GM18517 (cell line): ENCODE measurements around the gene PRPF6.

Source experiments
- ATAC-seq: cut with Tn5 transposase; IDR thresholded peaks from one replicate; pipeline ENCODE4 v1.9.1; 2021; ENCODE audit warnings: mild to moderate bottlenecking, moderate library complexity; ENCODE audit not compliant: unreplicated experiment

Gene PRPF6

DNA sequence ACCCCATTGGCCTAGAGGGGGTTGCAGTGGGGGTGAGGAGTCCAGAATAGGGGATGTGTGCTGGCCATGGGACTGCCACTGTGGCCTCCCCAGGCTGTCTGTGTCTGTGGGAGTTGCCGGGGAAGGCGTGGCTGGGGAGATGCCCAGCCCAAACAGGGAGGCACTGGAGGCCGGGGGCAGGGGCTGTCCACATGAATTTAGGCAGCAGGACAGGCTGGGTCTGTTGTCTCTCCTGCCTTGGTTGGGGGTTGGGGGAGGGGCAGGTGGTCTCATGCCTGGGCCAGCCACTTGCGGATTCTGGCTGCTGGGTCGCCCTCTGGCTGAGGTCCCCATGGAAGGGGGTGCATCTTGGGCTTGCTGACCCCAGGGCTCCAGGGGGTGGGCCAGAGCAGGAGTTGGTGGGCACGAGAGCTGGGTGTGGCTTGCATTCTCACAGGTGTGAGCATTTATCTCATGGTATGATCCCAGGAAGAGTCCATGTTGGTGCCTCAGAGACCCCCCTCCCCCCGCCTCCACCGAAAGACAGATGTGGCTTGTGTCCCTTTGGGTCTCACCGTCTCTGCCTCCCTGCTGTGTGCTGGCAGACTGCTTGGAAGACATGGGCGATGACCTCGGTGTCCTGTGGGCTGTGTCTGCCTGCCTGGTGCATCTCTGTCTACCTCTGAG, 64.5 kb downstream of the PRPF6 start:
- ATAC-seq: no peak

- no peak for ATAC-seq
These were observed 66.1 kb downstream of the PRPF6 start for GRCh38 chr20:64047046-64047389.

- ATAC-seq: no peak
These were observed 67.1 kb downstream of the PRPF6 start for GRCh38 chr20:64047968-64048401.

- no peak for ATAC-seq
These were observed 67.6 kb downstream of the PRPF6 start for GRCh38 chr20:64048402-64049044.

DNA sequence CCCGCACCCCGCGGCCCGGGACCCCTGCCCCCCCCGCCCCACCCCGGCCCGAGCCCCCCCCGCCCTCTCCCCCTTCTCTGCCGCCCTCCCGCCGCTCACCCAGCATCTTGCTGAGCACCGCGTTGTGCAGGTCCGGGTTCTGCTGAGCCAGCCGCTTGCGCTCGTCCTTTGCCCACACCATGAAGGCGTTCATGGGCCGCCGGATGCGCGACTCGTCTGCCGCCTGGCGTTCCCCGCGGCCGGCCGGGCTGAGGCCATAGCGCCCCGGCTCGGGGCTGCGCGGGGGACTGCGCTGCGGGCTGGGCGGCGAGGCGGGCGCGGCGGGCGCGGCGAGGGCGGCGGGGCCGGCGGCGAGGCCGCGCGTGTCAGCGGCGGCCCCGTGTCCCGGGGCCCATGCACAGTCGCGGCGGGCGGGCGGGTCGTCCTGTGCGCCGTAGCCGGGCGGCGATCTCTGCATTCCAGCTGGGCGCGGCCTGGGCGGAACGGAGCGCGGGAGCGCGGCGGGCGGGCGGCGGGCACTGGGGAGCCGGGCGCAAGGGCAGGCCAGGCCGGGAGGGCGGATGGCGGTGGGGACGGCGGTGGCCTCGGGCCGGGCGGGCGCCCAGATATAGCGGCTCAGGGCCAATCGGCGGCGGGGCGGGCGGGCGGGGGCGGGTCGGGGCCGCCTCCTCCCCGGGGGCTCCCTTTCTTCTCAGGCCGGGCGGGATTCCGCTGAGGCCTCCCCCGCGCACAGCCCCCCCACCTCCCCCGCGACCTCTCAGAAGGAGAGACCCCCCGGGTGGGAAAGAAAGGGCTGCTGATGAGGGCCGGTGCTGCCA, 68.3 kb downstream of the PRPF6 start, which contains the start of gene SOX18:
Gene SOX18, minus strand, starts transcription at position 580 of the 818 bp plus-strand sequence. Its CDS starts 123 bp downstream, at position 457.
- no peak for ATAC-seq

DNA sequence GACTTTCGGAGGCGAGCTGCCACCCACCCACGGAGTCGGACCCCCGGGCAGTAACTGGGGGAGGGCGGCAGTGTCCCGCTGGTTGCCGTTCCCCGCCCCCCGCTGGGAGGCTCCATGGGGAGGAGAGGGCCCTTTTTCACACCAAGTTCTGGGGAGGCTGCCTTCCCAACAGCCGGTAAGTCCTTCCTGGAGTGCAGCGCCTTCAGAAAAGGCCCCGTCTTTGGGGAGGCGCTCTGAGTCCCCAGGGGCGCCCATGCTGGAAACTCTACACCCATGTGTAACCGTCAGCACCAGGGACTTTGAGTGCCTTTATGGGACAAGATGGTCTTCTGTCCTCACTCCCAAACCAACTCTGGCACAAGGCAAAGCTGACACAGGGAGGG, 68.9 kb downstream of the PRPF6 start:
- ATAC-seq: no peak

- ATAC-seq: no peak
These were observed 69.5 kb downstream of the PRPF6 start for GRCh38 chr20:64050261-64051032.

DNA sequence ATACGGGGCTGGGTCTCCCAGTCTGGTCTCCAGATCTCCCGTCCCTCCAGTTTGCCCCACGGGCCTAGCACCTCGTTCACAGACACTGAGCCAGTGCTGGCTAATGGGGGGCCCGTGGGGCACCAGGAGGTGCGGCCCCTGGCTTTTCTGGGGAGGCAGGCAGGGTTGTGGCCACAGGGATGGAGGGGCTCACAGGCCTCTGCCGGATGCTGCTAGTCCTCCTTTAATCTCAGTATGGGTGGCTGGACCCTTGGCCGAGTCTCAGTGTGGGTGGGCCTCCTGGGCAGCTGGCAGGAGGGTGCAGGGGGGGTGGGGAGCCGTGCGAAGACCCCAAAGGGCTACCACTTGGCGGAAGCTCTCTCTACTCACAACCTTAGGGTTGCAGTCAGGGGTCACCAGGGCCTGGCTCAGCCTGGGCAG, 70.1 kb downstream of the PRPF6 start:
- ATAC-seq: no peak

- ATAC-seq: no peak
These were observed 70.8 kb downstream of the PRPF6 start for GRCh38 chr20:64051561-64052325.

- ATAC-seq: no peak
These were observed 71.4 kb downstream of the PRPF6 start for GRCh38 chr20:64052326-64052722.

DNA sequence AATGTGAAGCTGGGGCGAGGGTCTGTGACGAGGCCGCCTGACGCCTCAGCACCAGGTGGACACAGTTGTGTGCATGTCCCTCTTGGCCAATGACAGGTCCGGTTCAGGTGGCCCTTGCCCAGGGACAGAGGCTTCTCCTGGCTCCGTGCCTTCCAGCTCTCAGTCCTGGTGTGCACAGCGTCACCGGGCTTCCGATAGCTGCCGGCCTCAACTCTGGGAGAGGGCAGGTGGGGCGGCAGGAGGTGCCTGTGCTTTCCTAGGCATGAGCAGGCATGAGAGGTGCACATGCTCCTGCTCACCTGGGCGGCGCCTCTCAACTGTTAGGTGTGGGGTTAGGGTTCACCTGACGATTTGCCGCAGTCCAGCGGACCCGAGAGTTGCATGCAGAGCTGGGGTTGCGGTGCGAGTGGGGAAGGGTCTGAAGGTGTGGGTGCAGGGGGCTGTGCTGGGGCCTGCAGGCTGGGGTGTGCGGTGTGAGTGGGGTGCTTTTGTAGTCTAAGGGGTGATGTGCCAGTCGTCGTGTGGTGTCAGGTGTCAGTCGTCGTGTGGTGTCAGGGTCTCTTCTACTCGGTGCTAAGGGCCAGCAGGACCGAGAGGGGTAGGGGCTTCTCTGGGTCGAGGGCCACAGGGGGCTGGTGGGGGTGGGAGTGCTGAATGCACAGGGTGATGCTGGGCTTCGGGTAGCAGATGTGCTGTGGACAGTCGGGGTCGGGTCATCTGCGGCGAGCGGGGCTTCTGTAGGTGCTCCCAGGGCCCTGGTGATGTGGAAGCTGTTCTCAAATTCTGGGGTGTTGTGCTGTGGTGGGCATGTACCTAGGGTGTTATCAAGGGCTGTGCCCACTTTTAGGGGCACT, 72.3 kb downstream of the PRPF6 start:
- no peak for ATAC-seq

DNA sequence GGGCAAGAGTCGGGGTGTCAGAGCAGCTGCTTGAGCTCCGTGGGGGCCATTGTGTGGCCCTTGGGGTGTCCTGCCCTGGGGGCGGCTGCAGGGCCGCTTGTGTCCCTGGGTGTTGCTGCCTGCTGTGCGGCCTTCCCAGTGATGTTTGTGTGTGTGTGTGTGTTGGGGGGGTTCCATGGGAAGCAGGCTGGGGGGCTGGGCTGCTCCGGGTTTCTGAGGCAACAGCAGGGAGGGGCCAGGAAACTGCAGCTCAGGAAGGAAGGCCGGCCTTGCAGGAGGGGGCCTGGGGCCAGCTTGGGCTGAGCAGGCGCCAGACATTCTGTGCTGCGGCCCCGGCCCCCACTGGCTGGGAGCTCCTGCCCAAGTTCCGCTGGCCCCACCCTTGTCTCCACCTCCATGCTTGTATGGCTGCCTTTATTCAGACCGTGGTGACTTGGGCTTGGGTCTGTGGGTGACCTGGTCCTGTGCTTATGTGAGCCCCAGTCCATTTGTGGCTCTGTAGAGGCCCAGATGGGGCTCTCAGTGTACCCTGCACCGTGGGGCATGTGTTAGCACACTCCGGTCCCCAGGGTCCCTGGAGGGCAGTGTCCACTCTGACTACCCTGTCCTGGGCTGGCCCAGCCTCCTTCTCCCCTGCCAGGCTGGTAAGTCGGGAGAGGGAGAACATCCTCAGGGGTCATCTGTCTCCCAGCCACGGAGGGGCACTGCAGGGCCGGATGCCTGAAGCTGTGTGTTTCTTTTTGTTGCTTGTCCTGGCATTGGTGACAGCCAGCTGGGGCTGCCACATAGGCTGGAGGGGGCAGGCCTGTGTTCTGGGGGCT, 73.1 kb downstream of the PRPF6 start:
- no peak for ATAC-seq

GRCh38 chr20:64055396-64055892, 74.5 kb downstream of the PRPF6 start:
- ATAC-seq: no peak

GRCh38 chr20:64055893-64056638, 75.1 kb downstream of the PRPF6 start:
- ATAC-seq: no peak

DNA sequence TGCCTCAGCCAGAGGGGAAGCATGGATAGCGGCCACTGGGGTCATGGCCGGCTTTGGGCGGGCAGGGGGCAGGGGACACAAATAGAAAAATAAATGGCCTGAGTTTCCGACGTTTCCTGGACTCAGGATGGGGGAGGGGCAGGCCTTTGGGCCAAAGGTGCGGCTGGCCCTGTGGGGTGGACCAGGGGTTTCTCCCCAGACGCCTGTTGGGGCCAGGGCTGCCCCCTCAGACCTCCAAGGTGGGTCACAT, 75.6 kb downstream of the PRPF6 start:
- no peak for ATAC-seq

- no peak for ATAC-seq
These were observed 76.1 kb downstream of the PRPF6 start for GRCh38 chr20:64056889-64057627.
